ENCODE data around the gene WDR1.

Gene WDR1

GRCh38 chr4:10056334-10057022 is 60.1 kb downstream of the WDR1 start:
- TF ChIP-seq, protein P1, sequence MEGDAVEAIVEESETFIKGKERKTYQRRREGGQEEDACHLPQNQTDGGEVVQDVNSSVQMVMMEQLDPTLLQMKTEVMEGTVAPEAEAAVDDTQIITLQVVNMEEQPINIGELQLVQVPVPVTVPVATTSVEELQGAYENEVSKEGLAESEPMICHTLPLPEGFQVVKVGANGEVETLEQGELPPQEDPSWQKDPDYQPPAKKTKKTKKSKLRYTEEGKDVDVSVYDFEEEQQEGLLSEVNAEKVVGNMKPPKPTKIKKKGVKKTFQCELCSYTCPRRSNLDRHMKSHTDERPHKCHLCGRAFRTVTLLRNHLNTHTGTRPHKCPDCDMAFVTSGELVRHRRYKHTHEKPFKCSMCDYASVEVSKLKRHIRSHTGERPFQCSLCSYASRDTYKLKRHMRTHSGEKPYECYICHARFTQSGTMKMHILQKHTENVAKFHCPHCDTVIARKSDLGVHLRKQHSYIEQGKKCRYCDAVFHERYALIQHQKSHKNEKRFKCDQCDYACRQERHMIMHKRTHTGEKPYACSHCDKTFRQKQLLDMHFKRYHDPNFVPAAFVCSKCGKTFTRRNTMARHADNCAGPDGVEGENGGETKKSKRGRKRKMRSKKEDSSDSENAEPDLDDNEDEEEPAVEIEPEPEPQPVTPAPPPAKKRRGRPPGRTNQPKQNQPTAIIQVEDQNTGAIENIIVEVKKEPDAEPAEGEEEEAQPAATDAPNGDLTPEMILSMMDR (conservative IDR thresholded peaks at IDR 0.05) = no peak
- TF ChIP-seq ZFX (IDR thresholded peaks at IDR 0.05) = no peak
- H3K27ac ChIP-seq = no peak overlapping the region

GRCh38 chr4:10055871-10056270 is 60.7 kb downstream of the WDR1 start:
- TF ChIP-seq, protein P1 (conservative IDR thresholded peaks at IDR 0.05) = no peak
- TF ChIP-seq ZFX (IDR thresholded peaks at IDR 0.05) = no peak
- H3K27ac ChIP-seq = no peak overlapping the region

- H3K27ac ChIP-seq = no peak overlapping the region
- TF ChIP-seq, protein P1 (conservative IDR thresholded peaks at IDR 0.05) = no peak
- no peak for TF ChIP-seq ZFX (IDR thresholded peaks at IDR 0.05)
Observed at GRCh38 chr4:10054571-10055041, 62.0 kb downstream of the WDR1 start.

DNA sequence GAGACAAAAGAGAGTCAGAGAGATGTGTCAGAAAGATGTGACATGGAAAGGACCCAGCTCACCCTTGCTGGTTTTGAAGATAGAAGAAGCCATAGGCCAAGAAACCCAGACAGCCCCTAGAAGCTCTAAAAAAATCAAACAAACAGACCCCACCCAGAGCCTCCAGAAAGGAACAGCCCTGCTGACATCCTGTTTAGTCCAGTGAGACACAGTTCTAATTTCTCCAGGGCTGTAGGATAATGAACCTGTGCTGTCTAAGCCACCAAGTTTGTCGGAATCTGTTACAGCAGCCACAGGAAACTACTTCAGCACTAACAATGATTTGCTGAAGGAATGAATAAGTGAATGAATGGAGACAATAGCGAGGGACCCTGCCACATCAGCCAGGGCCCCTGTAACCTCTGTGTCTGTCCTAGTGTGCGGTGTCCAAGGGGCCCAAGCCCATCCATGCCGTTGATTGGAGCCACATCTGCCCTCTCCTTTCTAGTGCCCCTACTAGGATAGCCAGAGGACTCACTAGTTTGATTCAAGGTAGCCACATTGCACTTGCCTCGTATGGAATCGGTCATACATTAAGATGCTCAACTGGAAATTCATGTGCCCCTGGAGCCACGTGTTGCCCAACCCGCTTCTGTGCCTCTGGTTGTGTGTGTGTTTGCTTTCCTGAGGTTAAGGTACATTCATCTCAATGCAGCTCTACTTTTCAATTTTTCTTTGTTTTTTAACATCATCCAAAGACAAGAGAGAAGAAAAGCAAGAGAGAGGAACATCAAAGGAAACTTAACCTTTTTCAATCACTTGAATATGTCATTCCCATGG is 62.8 kb downstream of the WDR1 start:
- no peak overlapping the region for H3K27ac ChIP-seq
- TF ChIP-seq ZFX (IDR thresholded peaks at IDR 0.05) = no peak
- TF ChIP-seq, protein P1 (conservative IDR thresholded peaks at IDR 0.05) = no peak

- no peak overlapping the region for H3K27ac ChIP-seq
- TF ChIP-seq, protein P1 (conservative IDR thresholded peaks at IDR 0.05) = no peak
- TF ChIP-seq ZFX (IDR thresholded peaks at IDR 0.05) = no peak
Observed at GRCh38 chr4:10051517-10052135, 65.0 kb downstream of the WDR1 start.

- TF ChIP-seq ZFX (IDR thresholded peaks at IDR 0.05) = no peak
- TF ChIP-seq, protein P1 (conservative IDR thresholded peaks at IDR 0.05) = no peak
- no peak overlapping the region for H3K27ac ChIP-seq
Observed at GRCh38 chr4:10050721-10051120, 65.9 kb downstream of the WDR1 start.

GRCh38 chr4:10050261-10050661 is 66.3 kb downstream of the WDR1 start:
- TF ChIP-seq, protein P1 (conservative IDR thresholded peaks at IDR 0.05) = no peak
- TF ChIP-seq ZFX (IDR thresholded peaks at IDR 0.05) = no peak
- no peak overlapping the region for H3K27ac ChIP-seq

Data from C4-2B (cell line).